HepG2 (cell line): ENCODE data around the gene L3MBTL1. TPM values are rescaled to one million over a fixed set of nuclear protein-coding genes. Genes with fewer than 3 reads are reported as not detected.

ENCODE experiments used
- CBX2 ChIP-seq, 2 experiments: fragments of 200-600 bp in 1 of 2; sonication (generic); formaldehyde crosslinking in 1 of 2; IDR thresholded peaks; 2 replicates each; pipeline versions ENCODE4 v1.7.0 to v1.8.1; 2018 to 2022; ENCODE audit warnings: low read depth in 2 of 2, low read length in 1 of 2, mild to moderate bottlenecking in 1 of 2, missing genetic modification reagents in 1 of 2
- FOXP1 ChIP-seq, 2 experiments: fragments of 450-650 bp in 1 of 2; IDR thresholded peaks; 2 replicates each; pipeline ENCODE4 v1.6.1; 2017 to 2018; ENCODE audit warnings: antibody characterized with exemption in 1 of 2
- KDM1A ChIP-seq: IDR thresholded peaks from 2 replicates; pipeline ENCODE4 v1.6.1; 2016; ENCODE audit warnings: missing compliant biosample characterization
- KLF12 ChIP-seq: sonication (generic); formaldehyde crosslinking; IDR thresholded peaks from 2 replicates; pipeline ENCODE4 v1.4.0; 2020; ENCODE audit warnings: missing genetic modification reagents, borderline replicate concordance
- MED1 ChIP-seq: sonication (generic); formaldehyde crosslinking; IDR thresholded peaks from 2 replicates; pipeline ENCODE4 v1.4.0; 2020; ENCODE audit warnings: missing genetic modification reagents
- MED13 ChIP-seq: sonication (generic); formaldehyde crosslinking; IDR thresholded peaks from 2 replicates; pipeline ENCODE4 v1.5.0; 2020; ENCODE audit warnings: missing genetic modification reagents
- MEF2D ChIP-seq: sonication (generic); formaldehyde crosslinking; IDR thresholded peaks from 2 replicates; pipeline ENCODE4 v1.5.1; 2020; ENCODE audit warnings: mild to moderate bottlenecking, missing genetic modification reagents
- MYNN ChIP-seq: sonication (generic); formaldehyde crosslinking; IDR thresholded peaks from 2 replicates; pipeline ENCODE4 v1.4.0; 2020; ENCODE audit warnings: mild to moderate bottlenecking, low read depth, missing genetic modification reagents
- NAIF1 ChIP-seq: sonication (generic); formaldehyde crosslinking; IDR thresholded peaks from 2 replicates; pipeline ENCODE4 v1.5.0; 2020; ENCODE audit warnings: mild to moderate bottlenecking, missing genetic modification reagents, borderline replicate concordance
- NFE2L2 ChIP-seq: fragments of 150-350 bp; IDR thresholded peaks from 2 replicates; pipeline ENCODE4 v1.6.1; 2014; ENCODE audit warnings: low read length
- NFKBIZ ChIP-seq: IDR thresholded peaks from 2 replicates; pipeline ENCODE4 v1.6.1; 2018; ENCODE audit warnings: missing genetic modification reagents, missing compliant biosample characterization
- POLR2A ChIP-seq, 2 experiments: IDR thresholded peaks; 2 replicates each; pipeline ENCODE4 v1.6.1; 2011; ENCODE audit warnings: low read depth in 2 of 2, low read length in 2 of 2, mild to moderate bottlenecking in 1 of 2, moderate library complexity in 1 of 2; ENCODE audit not compliant: insufficient read depth in 1 of 2
- RELA ChIP-seq: sonication (generic); formaldehyde crosslinking; IDR thresholded peaks from 2 replicates; pipeline ENCODE4 v1.4.0; 2020; ENCODE audit warnings: missing genetic modification reagents
- SMYD3 ChIP-seq: sonication (generic); formaldehyde crosslinking; IDR thresholded peaks from 2 replicates; pipeline ENCODE4 v1.8.1; 2023; ENCODE audit warnings: mild to moderate bottlenecking, missing genetic modification reagents
- SP1 ChIP-seq, 2 experiments: fragments of 450-650 bp in 1 of 2; sonication (generic) in 1 of 2; formaldehyde crosslinking in 1 of 2; IDR thresholded peaks; 2 replicates each; pipeline versions ENCODE4 v1.4.0 to v1.6.1; 2016 to 2020; ENCODE audit warnings: missing genetic modification reagents in 1 of 2
- THYN1 ChIP-seq: sonication (generic); formaldehyde crosslinking; IDR thresholded peaks from 2 replicates; pipeline ENCODE4 v1.8.1; 2023; ENCODE audit warnings: low read depth, mild to moderate bottlenecking, moderate library complexity, missing genetic modification reagents, borderline replicate concordance
- TOE1 ChIP-seq: sonication (generic); formaldehyde crosslinking; IDR thresholded peaks from 2 replicates; pipeline ENCODE4 v1.4.0; 2020; ENCODE audit warnings: mild to moderate bottlenecking, missing genetic modification reagents
- TRIM24 ChIP-seq: sonication (generic); formaldehyde crosslinking; IDR thresholded peaks from 2 replicates; pipeline ENCODE4 v1.8.0; 2022; ENCODE audit warnings: mild to moderate bottlenecking, missing genetic modification reagents
- YEATS2 ChIP-seq: sonication (generic); formaldehyde crosslinking; IDR thresholded peaks from 2 replicates; pipeline ENCODE4 v1.4.0; 2020; ENCODE audit warnings: missing genetic modification reagents, borderline replicate concordance
- ZNF251 ChIP-seq: sonication (generic); formaldehyde crosslinking; IDR thresholded peaks from 2 replicates; pipeline ENCODE4 v1.9.0; 2021; ENCODE audit warnings: mild to moderate bottlenecking, missing genetic modification reagents
- ZNF569 ChIP-seq: sonication (generic); formaldehyde crosslinking; IDR thresholded peaks from 2 replicates; pipeline ENCODE4 v1.5.0; 2020; ENCODE audit warnings: mild to moderate bottlenecking, missing genetic modification reagents, moderate library complexity, borderline replicate concordance
- ZNF589 ChIP-seq: sonication (generic); formaldehyde crosslinking; conservative IDR thresholded peaks from 2 replicates; pipeline ENCODE4 v1.8.0; 2022; ENCODE audit warnings: mild to moderate bottlenecking, moderate library complexity, missing genetic modification reagents
- ZNF619 ChIP-seq: sonication (generic); formaldehyde crosslinking; IDR thresholded peaks from 2 replicates; pipeline ENCODE4 v1.4.0; 2020; ENCODE audit warnings: mild to moderate bottlenecking, missing genetic modification reagents
- ZNF644 ChIP-seq: IDR thresholded peaks from 2 replicates; pipeline ENCODE4 v1.6.1; 2016; ENCODE audit warnings: low read depth
- ZNF737 ChIP-seq: sonication (generic); formaldehyde crosslinking; IDR thresholded peaks from 2 replicates; pipeline ENCODE4 v1.5.0; 2020; ENCODE audit warnings: missing genetic modification reagents, mild to moderate bottlenecking, borderline replicate concordance
- ZNF772 ChIP-seq: sonication (generic); formaldehyde crosslinking; IDR thresholded peaks from 2 replicates; pipeline ENCODE4 v1.5.0; 2020; ENCODE audit warnings: mild to moderate bottlenecking, missing genetic modification reagents
- ZNF775 ChIP-seq: sonication (generic); formaldehyde crosslinking; IDR thresholded peaks from 2 replicates; pipeline ENCODE4 v1.4.0; 2020; ENCODE audit warnings: missing genetic modification reagents, mild to moderate bottlenecking, moderate library complexity, borderline replicate concordance
- ZSCAN29 ChIP-seq: sonication (generic); formaldehyde crosslinking; conservative IDR thresholded peaks from 2 replicates; pipeline ENCODE4 v1.4.0; 2020; ENCODE audit warnings: mild to moderate bottlenecking, missing genetic modification reagents
- polyA plus RNA-seq, 8 experiments: library from polyadenylated mRNA; depleted of rRNA in 3 of 8; stranded (reverse) in 7 of 8; unstranded in 1 of 8; fragments of >200 nt; fragmentation: Illumina TruSeq in 4 of 8; extraction: Trizol in 4 of 8; gene quantifications; 2 replicates each; pipeline versions ENCODE4 v1.2.1 to v1.2.3, GENCODE V29; 2011 to 2016; ENCODE audit warnings: low read depth in 4 of 8, missing spikeins in 1 of 8, mixed read lengths in 1 of 8; ENCODE audit not compliant: insufficient read depth in 1 of 8
- total RNA-seq, 5 experiments: library from RNA; depleted of rRNA; stranded (reverse); fragments of >200 nt; fragmentation: Illumina TruSeq; extraction: Trizol; gene quantifications; 2 replicates each; pipeline ENCODE4 v1.2.3, GENCODE V29; 2016; ENCODE audit warnings: low read depth in 1 of 5
- TF ChIP-seq, protein P1 (sequence below): sonication (generic); formaldehyde crosslinking; conservative IDR thresholded peaks from 2 replicates; pipeline ENCODE4 v1.4.0; 2020; ENCODE audit warnings: missing genetic modification reagents
- TF ChIP-seq, protein P2 (sequence below): sonication (generic); formaldehyde crosslinking; IDR thresholded peaks from 2 replicates; pipeline ENCODE4 v1.5.0; 2020; ENCODE audit warnings: missing genetic modification reagents, mild to moderate bottlenecking, borderline replicate concordance
- TF ChIP-seq, protein P3 (sequence below): IDR thresholded peaks from 2 replicates; pipeline ENCODE4 v1.6.1; 2018; ENCODE audit warnings: missing genetic modification reagents

L3MBTL1 gene
- total and polyA plus RNA-seq, 2 of the 13 experiments (the other 11 are each of a cell fraction or from before 2014, with no cell fraction given) = 9.0 to 17.8 TPM

DNA sequence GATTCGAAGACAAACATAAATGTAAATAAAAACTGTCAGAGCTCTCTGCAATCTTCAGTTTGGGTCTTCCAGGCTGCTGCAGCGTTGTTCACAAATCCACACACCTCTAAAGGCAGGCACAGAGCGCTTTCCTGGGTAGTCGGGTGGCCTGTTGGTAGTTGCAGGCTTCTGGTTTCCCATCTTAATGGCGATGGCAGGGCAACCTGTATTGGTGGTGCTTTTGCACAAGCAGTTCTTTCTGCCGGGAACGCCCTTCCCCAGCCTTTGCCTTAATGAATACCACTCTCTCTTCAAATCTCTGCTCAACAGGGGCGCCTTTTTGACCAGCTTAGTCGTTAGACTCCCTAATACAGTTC, 82.5 kb downstream of the L3MBTL1 start (continued):
- TF ChIP-seq TRIM24 (CRISPR knock-in tag) (no peak), KLF12 (CRISPR knock-in tag) (no peak), ZNF737 (CRISPR knock-in tag) (0 out of 2 replicates have a peak, but pooled peaks have one; percentile 12), ZNF775 (CRISPR knock-in tag) (peak; percentile 22; the same call in 1 of the 2 replicates), SMYD3 (CRISPR knock-in tag) (no peak), ZNF569 (CRISPR knock-in tag) (no peak), YEATS2 (CRISPR knock-in tag) (no peak), SP1 (IDR thresholded peaks at IDR 0.05) (no peak), SP1 (CRISPR knock-in tag; IDR thresholded peaks at IDR 0.05) (no peak), ZNF619 (CRISPR knock-in tag) (no peak), POLR2A (IDR thresholded peaks at IDR 0.05; ENCODE audit: insufficient read depth in 1 of 2, low read depth in 2 of 2, low read length in 2 of 2) (0 out of 4 replicates have a peak, but pooled peaks of 1 of the 2 experiments have one; percentile 25), NFKBIZ (CRISPR knock-in tag) (no peak), THYN1 (no peak), ZNF251 (CRISPR knock-in tag) (no peak), ZSCAN29 (no peak; the same call in none of the 2 replicates), FOXP1 (IDR thresholded peaks at IDR 0.05) (no peak), FOXP1 (CRISPR knock-in tag; IDR thresholded peaks at IDR 0.05) (no peak), MEF2D (CRISPR knock-in tag) (no peak), NFE2L2 (no peak), KDM1A (CRISPR knock-in tag) (no peak), MYNN (no peak), ZNF644 (CRISPR knock-in tag) (no peak), RELA (CRISPR knock-in tag) (no peak), ZNF589 (no peak), TOE1 (CRISPR knock-in tag) (no peak), MED1 (no peak), ZNF772 (CRISPR knock-in tag) (0 out of 2 replicates have a peak, but pooled peaks have one; percentile 16), NAIF1 (CRISPR knock-in tag) (no peak), MED13 (CRISPR knock-in tag) (no peak), CBX2 (IDR thresholded peaks at IDR 0.05; ENCODE audit: low read depth, low read length) (no peak), CBX2 (CRISPR knock-in tag; IDR thresholded peaks at IDR 0.05; ENCODE audit: low read depth) (no peak)
- TF ChIP-seq, protein P1, sequence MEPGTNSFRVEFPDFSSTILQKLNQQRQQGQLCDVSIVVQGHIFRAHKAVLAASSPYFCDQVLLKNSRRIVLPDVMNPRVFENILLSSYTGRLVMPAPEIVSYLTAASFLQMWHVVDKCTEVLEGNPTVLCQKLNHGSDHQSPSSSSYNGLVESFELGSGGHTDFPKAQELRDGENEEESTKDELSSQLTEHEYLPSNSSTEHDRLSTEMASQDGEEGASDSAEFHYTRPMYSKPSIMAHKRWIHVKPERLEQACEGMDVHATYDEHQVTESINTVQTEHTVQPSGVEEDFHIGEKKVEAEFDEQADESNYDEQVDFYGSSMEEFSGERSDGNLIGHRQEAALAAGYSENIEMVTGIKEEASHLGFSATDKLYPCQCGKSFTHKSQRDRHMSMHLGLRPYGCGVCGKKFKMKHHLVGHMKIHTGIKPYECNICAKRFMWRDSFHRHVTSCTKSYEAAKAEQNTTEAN = no peak
- TF ChIP-seq, protein P2, sequence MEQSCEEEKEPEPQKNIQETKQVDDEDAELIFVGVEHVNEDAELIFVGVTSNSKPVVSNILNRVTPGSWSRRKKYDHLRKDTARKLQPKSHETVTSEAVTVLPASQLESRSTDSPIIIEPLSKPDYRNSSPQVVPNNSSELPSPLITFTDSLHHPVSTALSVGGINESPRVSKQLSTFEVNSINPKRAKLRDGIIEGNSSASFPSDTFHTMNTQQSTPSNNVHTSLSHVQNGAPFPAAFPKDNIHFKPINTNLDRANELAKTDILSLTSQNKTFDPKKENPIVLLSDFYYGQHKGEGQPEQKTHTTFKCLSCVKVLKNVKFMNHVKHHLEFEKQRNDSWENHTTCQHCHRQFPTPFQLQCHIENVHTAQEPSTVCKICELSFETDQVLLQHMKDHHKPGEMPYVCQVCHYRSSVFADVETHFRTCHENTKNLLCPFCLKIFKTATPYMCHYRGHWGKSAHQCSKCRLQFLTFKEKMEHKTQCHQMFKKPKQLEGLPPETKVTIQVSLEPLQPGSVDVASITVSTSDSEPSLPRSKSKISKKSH (CRISPR knock-in tag) = no peak
- TF ChIP-seq, protein P3, sequence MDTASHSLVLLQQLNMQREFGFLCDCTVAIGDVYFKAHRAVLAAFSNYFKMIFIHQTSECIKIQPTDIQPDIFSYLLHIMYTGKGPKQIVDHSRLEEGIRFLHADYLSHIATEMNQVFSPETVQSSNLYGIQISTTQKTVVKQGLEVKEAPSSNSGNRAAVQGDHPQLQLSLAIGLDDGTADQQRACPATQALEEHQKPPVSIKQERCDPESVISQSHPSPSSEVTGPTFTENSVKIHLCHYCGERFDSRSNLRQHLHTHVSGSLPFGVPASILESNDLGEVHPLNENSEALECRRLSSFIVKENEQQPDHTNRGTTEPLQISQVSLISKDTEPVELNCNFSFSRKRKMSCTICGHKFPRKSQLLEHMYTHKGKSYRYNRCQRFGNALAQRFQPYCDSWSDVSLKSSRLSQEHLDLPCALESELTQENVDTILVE = no peak
